Cardiac fibroblast (primary cell): Measurements from ENCODE around the gene ANKRD40.

Experiments
- DNase-seq, 2 donors: peaks; one replicate each; pipeline versions ENCODE4 v3.0.0 to v3.0.0-alpha.2; 2010; ENCODE audit warnings: low read depth in 2 of 2
- H3K4me3 ChIP-seq, 2 donors: replicated peaks in 1 of 2; 1 replicate in 1 of 2; 2 replicates in 1 of 2; pipeline ENCODE4 v1.5.1; 2011; ENCODE audit warnings: low read depth in 2 of 2, low read length in 2 of 2, mild to moderate bottlenecking in 2 of 2, moderate library complexity in 1 of 2
- CTCF ChIP-seq: IDR thresholded peaks from one replicate; pipeline ENCODE4 v1.5.1; 2011; ENCODE audit warnings: low read depth, mild to moderate bottlenecking, low read length, inconsistent platforms

Gene ANKRD40

DNA sequence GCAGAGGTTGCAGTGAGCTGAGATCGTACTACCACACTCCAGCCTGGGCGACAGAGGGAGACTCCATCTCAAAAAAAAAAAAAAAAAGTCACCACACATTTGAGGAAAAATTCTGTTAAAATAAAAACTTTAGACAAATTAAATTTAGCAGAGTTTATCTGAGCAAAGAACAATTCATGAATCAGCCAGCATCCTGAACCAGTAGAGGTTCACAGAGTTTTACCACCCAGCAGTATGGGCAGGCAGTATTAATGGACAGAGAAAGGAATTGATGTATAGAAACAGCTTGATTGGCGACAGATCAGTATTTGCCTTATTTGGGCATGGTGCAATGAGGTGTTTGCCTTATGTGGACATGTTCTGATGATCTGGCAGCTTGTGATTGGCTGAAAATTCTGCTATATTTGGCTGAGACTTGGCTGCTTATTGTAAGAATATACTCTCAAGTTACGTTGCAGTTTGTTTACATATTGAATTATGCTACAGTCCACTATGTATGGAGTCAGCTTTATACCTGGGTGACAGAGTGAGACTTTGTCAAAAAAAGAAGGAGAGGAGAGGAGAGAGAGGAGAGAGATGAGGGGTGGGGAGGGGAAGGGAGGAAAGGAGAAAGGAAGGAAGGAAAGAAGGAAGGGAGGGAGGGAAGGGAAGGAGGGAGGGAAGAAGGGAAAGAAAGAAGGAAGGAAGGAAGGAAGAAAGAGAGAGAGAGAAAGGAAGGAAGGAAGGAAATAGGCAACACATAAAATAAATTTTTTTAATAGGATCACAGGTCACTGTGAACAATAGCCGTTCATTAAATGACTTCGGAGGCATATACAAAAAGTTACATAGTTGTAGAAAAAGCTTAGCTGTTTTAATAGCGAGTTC is 58.4 kb downstream of the ANKRD40 start:
- no peak overlapping the region for H3K4me3 ChIP-seq
- peak in 1 of 2 donors; percentile 40 for DNase-seq
- TF ChIP-seq CTCF: no peak

DNA sequence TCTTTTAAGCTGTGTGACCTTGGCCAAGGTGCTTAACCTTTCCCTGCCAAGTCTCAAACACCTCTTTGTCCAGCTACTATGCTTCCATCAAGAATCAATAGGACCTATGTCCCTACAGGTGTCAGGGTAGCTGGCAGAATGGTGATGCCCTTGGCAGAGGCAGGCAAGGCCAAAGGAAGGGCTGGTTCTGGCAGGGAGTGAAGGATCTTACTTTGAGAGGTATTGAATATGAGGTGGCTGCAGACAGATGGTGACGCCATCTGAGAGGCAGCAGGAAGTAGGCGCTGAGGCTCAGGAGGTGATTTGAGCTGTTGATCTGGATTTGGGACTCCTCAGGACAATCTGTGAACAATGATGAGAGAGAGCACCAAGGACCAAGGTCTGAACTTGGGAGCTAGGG is 60.5 kb downstream of the ANKRD40 start:
- no peak for DNase-seq
- no peak overlapping the region for H3K4me3 ChIP-seq
- TF ChIP-seq CTCF: no peak

DNA sequence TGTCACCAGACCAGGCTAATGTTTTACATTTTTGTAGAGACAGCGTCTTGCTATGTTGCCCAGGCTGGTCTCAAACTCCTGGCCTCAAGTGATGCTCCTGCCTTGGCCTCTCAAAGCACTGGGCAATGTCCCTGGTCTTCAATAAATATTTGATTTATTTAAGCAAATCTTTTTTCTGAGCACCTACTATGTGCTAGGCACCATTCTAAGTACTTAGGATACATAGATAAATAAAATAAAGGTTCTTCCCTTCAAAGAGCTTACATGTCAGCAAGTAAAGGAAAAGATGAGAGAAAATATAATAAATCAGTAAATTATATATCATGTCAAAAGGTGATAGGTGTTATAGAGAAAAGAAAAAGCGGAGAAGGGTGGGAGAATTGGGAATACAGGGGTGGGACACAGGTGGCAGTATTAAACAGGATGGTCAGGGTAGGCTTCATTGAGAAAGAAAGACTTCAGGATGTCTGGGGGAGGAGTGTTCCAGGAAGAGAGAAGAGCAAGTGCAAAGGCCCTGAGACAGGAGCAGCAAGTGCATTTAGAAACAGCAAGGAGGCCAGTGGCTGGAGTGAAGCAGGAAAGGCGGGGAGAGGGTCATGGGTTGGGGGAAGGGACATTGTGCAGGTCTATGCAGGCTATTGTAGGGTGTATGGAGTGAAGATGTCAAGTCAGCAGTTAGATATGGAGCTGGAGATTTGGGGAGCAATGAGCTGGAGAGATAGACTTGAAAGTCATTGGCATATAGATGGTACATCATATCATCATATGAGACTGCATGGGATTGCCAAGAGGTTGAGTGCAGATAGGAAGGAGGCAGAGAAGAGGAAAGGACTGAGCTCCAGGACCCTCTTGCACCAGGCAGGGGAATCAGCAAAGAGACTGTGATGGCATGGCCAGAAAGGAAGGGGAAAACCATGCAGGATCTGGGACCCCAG is 61.7 kb downstream of the ANKRD40 start:
- TF ChIP-seq CTCF: no peak
- no peak for DNase-seq
- H3K4me3 ChIP-seq: no peak overlapping the region
